B cell (primary cell): ENCODE measurements around the gene GRID2.

Source experiments
- CTCF ChIP-seq: fragments of 200-600 bp; IDR thresholded peaks from one replicate; pipeline ENCODE4 v1.8.0; 2022; ENCODE audit warnings: antibody characterized with exemption, mild to moderate bottlenecking
- EZH2 ChIP-seq: IDR thresholded peaks from 2 replicates; pipeline ENCODE4 v1.6.1; 2012; ENCODE audit warnings: borderline replicate concordance, low read depth, mild to moderate bottlenecking, moderate library complexity, low read length; ENCODE audit not compliant: insufficient read depth, poor library complexity, severe bottlenecking

- TF ChIP-seq EZH2 (no peak), CTCF (no peak)
These were observed 522.0 kb downstream of the GRID2 start for GRCh38 chr4:92825791-92826190.
